Measurements from ENCODE around the gene MPZL3. TPM values are rescaled to one million over a fixed set of nuclear protein-coding genes. Genes with fewer than 3 reads are reported as not detected.
A peak's percentile ranks its signal among the peaks of the same experiment; 100 is the strongest.
"Not testable (repeated sequence)": the region's sequence is repeated elsewhere in the genome, so short reads cannot be mapped to it uniquely, and the experiment has no call there.

The MPZL3 gene
- total RNA-seq, 1 experiment from 2014 or later, result not detected

GRCh38 chr11:118186346-118187107 lies 65.6 kb downstream of the MPZL3 start:
- DNase-seq (ENCODE audit: low read depth), result no peak

- DNase-seq (ENCODE audit: low read depth), result no peak
These were observed 67.2 kb downstream of the MPZL3 start for GRCh38 chr11:118184784-118185579.

- DNase-seq (ENCODE audit: low read depth), result not testable (repeated sequence)
These were observed 68.5 kb downstream of the MPZL3 start for GRCh38 chr11:118183691-118184090.

GRCh38 chr11:118180300-118180703 lies 71.9 kb downstream of the MPZL3 start:
- DNase-seq (ENCODE audit: low read depth), result peak; percentile 26

- no peak for DNase-seq (ENCODE audit: low read depth)
These were observed 75.4 kb downstream of the MPZL3 start for GRCh38 chr11:118176778-118177134.

Other genes with a start within 250 kb of the MPZL3 start
- not detected in 2 replicates for gene TMPRSS4, start 175.3 kb downstream of the MPZL3 start, total RNA-seq (2014; rRNA removed)
- gene SMIM35, start 165.4 kb downstream of the MPZL3 start, total RNA-seq (2014; rRNA removed), result not detected in 2 replicates
- not detected in 2 replicates for gene SCN4B, start 99.5 kb downstream of the MPZL3 start, total RNA-seq (2014; rRNA removed)
- not detected in 2 replicates for gene SCN2B, start 75.7 kb downstream of the MPZL3 start, total RNA-seq (2014; rRNA removed)
- not detected in 2 replicates for gene JAML, start 27.4 kb downstream of the MPZL3 start, total RNA-seq (2014; rRNA removed)
- gene MPZL2, start 11.9 kb upstream of the MPZL3 start, total RNA-seq (2014; rRNA removed), result not detected in 2 replicates
- gene CD3E, start 52.4 kb upstream of the MPZL3 start, total RNA-seq (2014; rRNA removed), result not detected in 2 replicates
- not detected in 2 replicates for gene CD3D, start 90.3 kb upstream of the MPZL3 start, total RNA-seq (2014; rRNA removed)
- not detected in 2 replicates for gene CD3G, start 92.0 kb upstream of the MPZL3 start, total RNA-seq (2014; rRNA removed)
- gene UBE4A, start 107.2 kb upstream of the MPZL3 start, total RNA-seq (2014; rRNA removed), result 41.7 and 48.5 TPM in 2 replicates
- 31.6 and 42.5 TPM in 2 replicates for gene ATP5MG, start 149.2 kb upstream of the MPZL3 start, total RNA-seq (2014; rRNA removed)
- 26.5 and 28.1 TPM in 2 replicates for gene KMT2A, start 184.1 kb upstream of the MPZL3 start, total RNA-seq (2014; rRNA removed)

All from LHCN-M2 (cell line).